Gastroesophageal sphincter (tissue), 4 donors: Measurements from ENCODE around the gene PRKN. TPM values are rescaled to one million over a fixed set of nuclear protein-coding genes. Genes with fewer than 3 reads are reported as not detected.

Experiments used
- ATAC-seq: fragments of 150-250 bp; one replicate; pipeline ENCODE4 v1.9.1; 2016; ENCODE audit warnings: mild to moderate bottlenecking, moderate library complexity
- H3K27ac ChIP-seq, 4 donors: fragments of 200-600 bp; sonication (generic) in 3 of 4; 1 replicate in 3 of 4; 2 replicates in 1 of 4; pipeline ENCODE4 v1.5.1; 2016 to 2019
- H3K27me3 ChIP-seq: fragments of 200-600 bp; sonication (generic); one replicate; pipeline ENCODE4 v1.5.1; 2019
- H3K36me3 ChIP-seq, 2 donors: fragments of 200-600 bp; sonication (generic); one replicate each; pipeline ENCODE4 v1.5.1; 2019; ENCODE audit warnings: control low read depth in 1 of 2
- H3K4me1 ChIP-seq, 3 donors: fragments of 200-600 bp; sonication (generic); 1 replicate in 2 of 3; 2 replicates in 1 of 3; pipeline ENCODE4 v1.5.1; 2016 to 2019; ENCODE audit warnings: control low read depth in 2 of 3
- H3K4me3 ChIP-seq, 2 donors: fragments of 200-600 bp; sonication (generic); one replicate each; pipeline ENCODE4 v1.5.1; 2019; ENCODE audit warnings: mild to moderate bottlenecking in 1 of 2, moderate library complexity in 1 of 2
- H3K9me3 ChIP-seq, 3 donors: fragments of 200-600 bp; sonication (generic); one replicate each; pipeline ENCODE4 v1.5.1; 2017 to 2019; ENCODE audit warnings: control low read depth in 2 of 3
- CTCF ChIP-seq, 4 experiments: fragments of 200-600 bp in 2 of 4; fragments of 450-650 bp in 2 of 4; sonication (generic) in 1 of 4; IDR thresholded peaks; one replicate each; pipeline ENCODE4 v1.5.1; 2017 to 2019; ENCODE audit warnings: antibody characterized with exemption in 4 of 4, mild to moderate bottlenecking in 2 of 4, moderate library complexity in 2 of 4
- EP300 ChIP-seq: sonication (generic); formaldehyde crosslinking; IDR thresholded peaks from one replicate; pipeline ENCODE4 v1.6.1; 2017; ENCODE audit warnings: antibody characterized with exemption, mild to moderate bottlenecking
- POLR2A ChIP-seq, 2 donors: fragments of 450-650 bp; IDR thresholded peaks; one replicate each; pipeline ENCODE4 v1.6.1; 2017; ENCODE audit warnings: antibody characterized with exemption in 2 of 2, mild to moderate bottlenecking in 2 of 2, moderate library complexity in 1 of 2
- POLR2AphosphoS5 ChIP-seq: sonication (generic); formaldehyde crosslinking; IDR thresholded peaks from one replicate; pipeline ENCODE4 v1.6.1; 2017; ENCODE audit warnings: antibody characterized with exemption
- WGBS, 2 donors: methylation state at CpG; one replicate each; pipeline ENCODE4 v1.1.5; 2018; ENCODE audit warnings: low coverage in 1 of 2; 5-methylcytosine and 5-hydroxymethylcytosine counted together
- total RNA-seq, 4 donors: library from RNA; depleted of rRNA; stranded (reverse); fragments of >200 nt; gene quantifications; one replicate each; pipeline ENCODE4 v1.1.0, GENCODE V29; 2016

Gene PRKN
- total RNA-seq, 4 donors from 2014 or later = 8.4 to 58.6 (median 25.8) TPM

- no peak for ATAC-seq
- WGBS, 2 donors = 84% methylated on average over 2 of the region's 2 CpGs; no CpG with 5 or more reads in 1 of the 2 donors
These were observed 982.4 kb downstream of the PRKN start for GRCh38 chr6:161745128-161745527.

DNA sequence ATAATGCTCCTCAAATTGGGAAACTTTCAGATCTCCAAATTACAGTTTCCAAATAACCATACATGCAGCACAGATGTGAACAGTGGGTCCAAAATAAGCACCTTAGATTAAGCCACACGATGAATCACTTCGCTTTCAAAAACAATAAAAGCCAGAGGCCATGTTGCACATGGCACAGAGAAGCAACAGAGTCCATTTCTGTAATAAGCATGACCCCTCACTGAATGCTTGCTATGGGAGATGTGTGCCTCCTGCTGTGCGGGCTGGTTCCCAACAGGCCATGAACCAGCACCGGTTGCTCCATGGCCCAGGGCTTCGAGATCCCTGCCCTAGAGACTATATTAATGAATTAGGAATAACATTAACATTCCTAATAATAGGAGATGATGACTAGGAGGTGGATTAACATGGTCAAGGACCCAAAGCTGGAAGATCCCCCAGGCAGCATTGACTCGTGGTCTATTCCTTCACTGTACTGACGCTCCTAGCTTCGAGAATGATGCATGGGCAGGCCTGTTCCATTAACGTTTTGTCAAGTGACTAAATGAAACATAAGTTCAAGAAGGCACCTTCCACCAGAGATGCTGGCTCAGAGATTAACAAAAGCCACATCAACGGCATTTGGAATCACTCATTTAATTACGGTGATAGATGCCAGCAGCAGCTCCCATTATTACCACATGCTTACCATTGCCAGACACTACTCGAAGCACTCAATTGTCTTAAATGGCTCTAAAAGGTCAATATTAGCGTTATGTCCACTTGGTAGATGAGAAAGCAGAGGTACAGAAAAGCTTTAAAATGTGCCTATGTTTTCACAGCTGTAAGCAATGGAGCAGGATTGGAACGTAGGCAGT, 983.1 kb downstream of the PRKN start:
- Histone ChIP-seq H3K27ac (no peak overlapping the region), H3K36me3 (no peaks in the 10 kb centered on the region), H3K4me1 (no peaks in the 10 kb centered on the region), H3K4me3 (no peak overlapping the region), H3K9me3 (no peaks in the 10 kb centered on the region), H3K27me3 (no peaks in the 10 kb centered on the region)
- TF ChIP-seq POLR2AphosphoS5 = no peak
- no peak for TF ChIP-seq CTCF (IDR thresholded peaks at IDR 0.05)
- no peak for TF ChIP-seq POLR2A (IDR thresholded peaks at IDR 0.05)
- no peak for TF ChIP-seq EP300
- 80 to 88% methylated on average over 12 to 14 of the region's 14 CpGs for WGBS, 2 donors
- ATAC-seq = no peak

More at GRCh38 chr6:161745128-161745527, 982.4 kb downstream of the PRKN start:
- no peak overlapping the region for H3K27ac ChIP-seq
- no peaks in the 10 kb centered on the region for H3K36me3 ChIP-seq
- no peak overlapping the region for H3K4me3 ChIP-seq
- H3K27me3 ChIP-seq = no peaks in the 10 kb centered on the region
- no peaks in the 10 kb centered on the region for H3K4me1 ChIP-seq
- no peaks in the 10 kb centered on the region for H3K9me3 ChIP-seq
- TF ChIP-seq POLR2AphosphoS5 (no peak), POLR2A (IDR thresholded peaks at IDR 0.05) (no peak), CTCF (IDR thresholded peaks at IDR 0.05) (no peak), EP300 (no peak)

- no peak for TF ChIP-seq CTCF (IDR thresholded peaks at IDR 0.05)
- no peak for TF ChIP-seq EP300
- no peak for TF ChIP-seq POLR2A (IDR thresholded peaks at IDR 0.05)
- no peak for TF ChIP-seq POLR2AphosphoS5
- Histone ChIP-seq H3K27me3 (no peaks in the 10 kb centered on the region), H3K36me3 (no peaks in the 10 kb centered on the region), H3K4me1 (no peaks in the 10 kb centered on the region), H3K27ac (no peak overlapping the region), H3K4me3 (no peak overlapping the region), H3K9me3 (no peaks in the 10 kb centered on the region)
- 86 to 89% methylated on average over 8 to 11 of the region's 15 CpGs for WGBS, 2 donors
- ATAC-seq = no peak
These were observed 983.9 kb downstream of the PRKN start for GRCh38 chr6:161743509-161744178.

- no peaks in the 10 kb centered on the region for H3K27me3 ChIP-seq
- H3K36me3 ChIP-seq = no peaks in the 10 kb centered on the region
- TF ChIP-seq POLR2A (IDR thresholded peaks at IDR 0.05) = no peak
- TF ChIP-seq CTCF (IDR thresholded peaks at IDR 0.05) = no peak
- TF ChIP-seq POLR2AphosphoS5 = no peak
- TF ChIP-seq EP300 = no peak
- no peaks in the 10 kb centered on the region for H3K9me3 ChIP-seq
- WGBS, 2 donors = 82% methylated on average over 6 of the region's 7 CpGs; no CpG with 5 or more reads in 1 of the 2 donors
- ATAC-seq = no peak
- no peak overlapping the region for H3K4me3 ChIP-seq
- H3K27ac ChIP-seq = no peak overlapping the region
- H3K4me1 ChIP-seq = no peaks in the 10 kb centered on the region
These were observed 987.1 kb downstream of the PRKN start for GRCh38 chr6:161740486-161740885.
